Mucosa of descending colon (tissue), 3 donors: Measurements from ENCODE around the gene INPP4B. TPM values are rescaled to one million over a fixed set of nuclear protein-coding genes. Genes with fewer than 3 reads are reported as not detected.

Source experiments
- ATAC-seq: fragments of 200-7000 bp; cut with Tn5 transposase; one replicate; pipeline ENCODE4 v1.9.1; 2020; ENCODE audit warnings: mild to moderate bottlenecking, moderate library complexity
- DNase-seq, 3 donors: peaks; one replicate each; pipeline ENCODE4 v3.0.0-alpha.2; 2020
- H3K36me3 ChIP-seq: fragments of 200-600 bp; one replicate; pipeline ENCODE4 v1.8.0; 2021; ENCODE audit warnings: low read depth, mild to moderate bottlenecking
- H3K4me1 ChIP-seq: fragments of 200-600 bp; one replicate; pipeline ENCODE4 v1.8.0; 2021; ENCODE audit warnings: low read depth, mild to moderate bottlenecking
- H3K4me3 ChIP-seq: fragments of 200-600 bp; one replicate; pipeline ENCODE4 v1.8.0; 2021; ENCODE audit warnings: mild to moderate bottlenecking
- H3K9me3 ChIP-seq: fragments of 200-600 bp; one replicate; pipeline ENCODE4 v1.8.0; 2021; ENCODE audit warnings: mild to moderate bottlenecking
- CTCF ChIP-seq: fragments of 200-600 bp; IDR thresholded peaks from one replicate; pipeline ENCODE4 v1.8.0; 2022; ENCODE audit warnings: antibody characterized with exemption, mild to moderate bottlenecking
- intact Hi-C, 2 donors: fragments of 100-400 bp; cut with DNase I in 1 of 2; cut with micrococcal nuclease in 1 of 2; formaldehyde crosslinking; loops; one replicate each; pipeline versions ENCODE4 v1.11.0 to v1.11.1; 2022; cut with DNase I, micrococcal nuclease
- total RNA-seq, 3 donors: library from RNA; stranded (reverse); fragmentation: NEBNext Ultra II Directional in 2 of 3; extraction: Animal tissue kit (Norgen Biotek cat#: 25700) in 2 of 3; gene quantifications; one replicate each; pipeline versions ENCODE4 v1.2.1 to v1.2.4, GENCODE V29; 2021 to 2023
- donor health status: DM: no; HTN: no; CAD: no; lungs with moderate emphysema.
- donor health status: DM: no; HTN: no; CAD: no.
- donor health status: DM: no; HTN: yes; CAD: no.

Gene INPP4B
- total RNA-seq, 3 donors from 2014 or later: 22.2 to 27.3 (median 24.1) TPM

- H3K4me1 ChIP-seq: no peaks in the 10 kb centered on the region
- H3K36me3 ChIP-seq: no peaks in the 10 kb centered on the region
- no peak for ATAC-seq
- no peak for DNase-seq
- no peak for TF ChIP-seq CTCF
- intact Hi-C loops: no loop called here
- no peaks in the 10 kb centered on the region for H3K9me3 ChIP-seq
- no peak overlapping the region for H3K4me3 ChIP-seq
Measured at GRCh38 chr4:142201041-142201440, 645.1 kb downstream of the INPP4B start.

- H3K4me3 ChIP-seq: no peak overlapping the region
- no peaks in the 10 kb centered on the region for H3K4me1 ChIP-seq
- no peak for DNase-seq
- TF ChIP-seq CTCF: no peak
- H3K36me3 ChIP-seq: no peaks in the 10 kb centered on the region
- ATAC-seq: no peak
- H3K9me3 ChIP-seq: no peaks in the 10 kb centered on the region
- intact Hi-C loops: no loop called here
Measured at GRCh38 chr4:142194905-142195304, 651.2 kb downstream of the INPP4B start.

- Histone ChIP-seq H3K9me3 (no peaks in the 10 kb centered on the region), H3K4me1 (no peaks in the 10 kb centered on the region), H3K4me3 (no peak overlapping the region), H3K36me3 (no peaks in the 10 kb centered on the region)
- intact Hi-C loops: no loop called here
- TF ChIP-seq CTCF: no peak
- DNase-seq: no peak
- ATAC-seq: no peak
Measured at GRCh38 chr4:142191901-142192300, 654.2 kb downstream of the INPP4B start.

- no peaks in the 10 kb centered on the region for H3K9me3 ChIP-seq
- H3K36me3 ChIP-seq: no peaks in the 10 kb centered on the region
- intact Hi-C loops: no loop called here
- no peak for DNase-seq
- no peak overlapping the region for H3K4me3 ChIP-seq
- no peaks in the 10 kb centered on the region for H3K4me1 ChIP-seq
- TF ChIP-seq CTCF: no peak
- no peak for ATAC-seq
Measured at GRCh38 chr4:142181021-142181420, 665.1 kb downstream of the INPP4B start.

- H3K4me3 ChIP-seq: no peak overlapping the region
- no peak for DNase-seq
- intact Hi-C loops: no loop called here
- no peak for ATAC-seq
- H3K36me3 ChIP-seq: no peaks in the 10 kb centered on the region
- H3K9me3 ChIP-seq: no peaks in the 10 kb centered on the region
- no peaks in the 10 kb centered on the region for H3K4me1 ChIP-seq
- TF ChIP-seq CTCF: no peak
Measured at GRCh38 chr4:142169216-142169615, 676.9 kb downstream of the INPP4B start.

GRCh38 chr4:142168181-142168580 lies 677.9 kb downstream of the INPP4B start:
- ATAC-seq: no peak
- no peak for TF ChIP-seq CTCF
- no peaks in the 10 kb centered on the region for H3K9me3 ChIP-seq
- intact Hi-C loops: no loop called here
- no peak overlapping the region for H3K4me3 ChIP-seq
- no peaks in the 10 kb centered on the region for H3K4me1 ChIP-seq
- H3K36me3 ChIP-seq: no peaks in the 10 kb centered on the region
- no peak for DNase-seq
